Epidermal melanocyte (primary cell): Measurements from ENCODE around the gene ADAMTS16.

Experiments
- DNase-seq: peaks from one replicate; pipeline ENCODE4 v3.0.0; 2011; ENCODE audit warnings: low spot score; ENCODE audit not compliant: insufficient read length

The ADAMTS16 gene

DNA sequence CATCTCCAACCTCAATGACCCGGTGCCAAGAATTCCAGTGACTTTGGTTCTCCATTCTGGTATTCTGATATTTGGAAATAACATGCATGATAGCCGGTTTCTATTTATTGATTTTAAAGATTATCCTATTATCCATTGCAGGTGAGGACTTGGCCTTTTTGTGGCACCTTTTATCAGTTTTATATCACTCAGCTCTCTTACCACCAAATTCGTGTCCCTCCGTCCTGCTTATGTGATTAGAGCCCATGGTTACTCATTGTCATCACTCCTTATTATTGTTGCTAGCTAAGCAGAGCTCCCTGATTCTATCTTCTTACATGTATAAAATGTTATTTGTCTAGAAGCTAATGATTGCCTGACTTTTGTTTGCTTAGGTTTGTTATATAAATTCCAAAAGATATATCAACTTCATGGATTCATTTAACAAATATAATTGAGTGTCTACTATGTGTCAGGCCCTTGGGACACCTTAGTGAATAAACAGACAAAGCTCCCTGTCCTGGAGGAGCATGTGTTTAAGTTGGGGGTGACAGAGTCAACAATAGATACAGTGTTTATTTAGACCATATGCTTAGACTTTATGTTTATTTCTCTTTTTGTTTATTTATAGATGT lies 138.2 kb downstream of the ADAMTS16 start:
- DNase-seq, result no peak

DNA sequence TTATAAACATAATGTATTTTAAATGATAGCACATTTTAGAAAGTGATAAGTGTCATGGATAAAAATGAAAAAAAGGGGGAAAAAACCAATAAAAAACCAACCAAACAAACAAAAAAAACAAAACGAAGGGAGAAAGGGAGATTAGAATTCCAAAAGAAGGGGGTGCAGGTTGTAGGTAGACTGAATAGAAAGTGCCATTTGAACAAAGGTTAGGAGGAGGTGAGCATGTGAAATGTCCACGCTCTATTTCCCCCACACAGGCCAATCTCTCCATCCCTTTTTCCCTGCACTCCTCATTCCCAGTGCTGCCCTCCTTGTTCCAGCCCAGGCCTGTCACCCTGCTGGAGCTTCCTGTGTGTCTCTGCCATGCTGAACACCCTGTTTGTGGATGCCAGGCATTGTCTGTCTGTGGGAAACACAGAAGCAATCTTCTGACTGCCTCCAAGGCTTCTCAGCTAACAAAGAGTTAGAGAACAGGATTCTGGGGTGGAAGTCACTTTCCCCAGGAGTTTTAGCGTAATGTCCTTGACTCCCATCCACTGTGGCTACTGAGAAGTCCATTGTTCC lies 138.8 kb downstream of the ADAMTS16 start:
- no peak for DNase-seq

DNA sequence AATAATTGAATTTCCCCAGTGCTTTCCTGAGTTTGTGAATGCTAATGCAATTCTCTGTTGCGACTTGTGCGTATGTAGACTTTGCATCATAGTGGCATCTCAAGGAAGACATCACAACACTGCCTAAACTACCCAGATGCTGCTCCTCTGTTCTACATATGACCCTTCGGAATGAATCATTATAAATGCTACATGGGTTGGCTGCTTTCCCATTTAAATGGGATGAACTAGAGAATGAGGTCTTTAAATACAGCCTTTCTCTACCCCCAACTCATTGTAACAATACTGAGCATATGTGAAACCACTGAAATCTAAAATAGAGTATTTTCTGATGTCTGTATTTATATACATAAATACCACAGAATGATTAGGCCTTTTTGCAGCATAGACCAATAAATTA lies 145.8 kb downstream of the ADAMTS16 start:
- DNase-seq, result no peak

DNA sequence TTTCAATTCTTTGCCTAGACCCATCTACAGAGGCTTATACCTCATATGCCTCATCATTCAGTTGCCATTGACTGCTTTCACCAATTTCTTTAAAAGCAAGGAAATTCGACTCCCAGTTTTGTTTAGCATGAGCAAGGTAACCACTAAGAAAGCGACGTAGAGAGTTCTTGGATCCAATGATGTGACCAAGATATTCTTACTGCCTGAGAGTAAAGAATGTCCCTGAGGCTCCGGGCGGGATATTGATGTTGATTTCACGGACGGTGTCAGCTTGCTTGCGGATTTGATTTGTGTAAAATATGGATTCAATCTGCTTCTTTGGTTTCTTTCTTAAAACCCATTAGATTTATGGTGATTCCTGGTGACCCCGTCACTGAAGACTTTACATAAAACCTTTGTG lies 147.3 kb downstream of the ADAMTS16 start:
- DNase-seq, result no peak

DNA sequence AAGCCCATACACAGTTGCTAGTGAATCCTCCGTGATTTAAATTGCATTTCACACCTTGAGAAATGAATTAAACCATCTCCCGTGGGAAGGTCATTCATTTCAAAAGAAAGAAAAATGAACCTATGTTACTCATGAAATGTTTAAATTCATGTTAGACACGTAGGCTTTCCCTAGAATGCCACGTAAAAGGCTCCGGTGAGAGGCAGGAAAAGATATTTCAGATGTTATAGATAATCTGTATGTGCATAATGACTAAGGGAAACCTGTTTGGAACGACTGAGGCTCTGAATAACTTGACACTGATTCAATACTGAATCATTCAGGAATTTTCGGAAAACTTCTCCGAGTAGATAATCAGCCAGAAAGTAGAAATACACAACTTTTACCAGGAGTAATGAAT lies 148.1 kb downstream of the ADAMTS16 start:
- no peak for DNase-seq

DNA sequence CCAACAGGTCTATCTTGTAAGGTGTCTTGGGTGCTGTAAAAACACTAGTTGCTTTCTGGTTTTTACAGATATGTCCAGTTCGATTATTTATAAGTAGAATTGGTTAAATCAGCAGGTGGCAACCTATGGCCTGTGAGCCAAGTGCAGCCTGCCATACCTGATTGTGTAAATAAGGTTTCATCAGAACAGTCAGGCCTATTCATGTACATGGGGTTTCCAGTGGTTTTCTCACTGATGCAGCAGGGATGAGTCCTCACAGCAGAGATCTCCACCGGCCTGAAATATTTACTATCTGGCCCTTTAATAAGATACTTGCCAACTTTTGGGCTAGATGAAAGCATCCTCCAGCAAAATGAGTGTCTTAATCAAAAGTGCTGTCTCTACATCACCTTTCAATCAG lies 149.4 kb downstream of the ADAMTS16 start:
- no peak for DNase-seq

DNA sequence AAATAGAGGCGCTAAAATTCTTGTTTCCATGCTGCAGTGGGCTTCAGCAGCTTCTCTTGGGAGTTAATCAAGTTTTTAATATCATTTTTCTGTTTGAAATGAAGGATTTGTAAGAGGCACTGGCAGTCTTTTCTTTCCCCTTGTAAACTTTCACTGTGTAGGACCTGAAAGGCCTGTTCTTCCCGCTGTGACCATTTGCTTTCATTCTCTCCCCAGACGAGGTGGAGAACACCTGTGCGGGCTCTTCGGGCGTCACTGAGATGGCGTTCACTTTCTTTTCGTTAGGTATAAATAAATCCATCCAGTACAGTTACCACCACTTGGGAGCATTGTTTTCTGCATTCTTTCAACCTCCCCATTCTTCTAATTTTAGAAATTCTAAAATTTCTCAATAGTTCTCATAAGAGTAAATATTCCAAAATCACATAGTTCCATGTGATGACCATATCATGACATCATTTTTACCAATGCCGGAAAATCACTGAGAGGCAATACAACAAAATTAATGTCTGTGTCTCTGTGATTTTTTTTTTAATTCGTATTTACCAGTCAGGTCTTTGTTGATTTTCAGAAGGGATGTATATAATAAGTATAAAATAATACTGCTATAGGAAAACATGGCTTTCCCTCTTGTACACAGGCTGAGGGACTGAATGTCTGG lies 150.7 kb downstream of the ADAMTS16 start:
- DNase-seq, result no peak

DNA sequence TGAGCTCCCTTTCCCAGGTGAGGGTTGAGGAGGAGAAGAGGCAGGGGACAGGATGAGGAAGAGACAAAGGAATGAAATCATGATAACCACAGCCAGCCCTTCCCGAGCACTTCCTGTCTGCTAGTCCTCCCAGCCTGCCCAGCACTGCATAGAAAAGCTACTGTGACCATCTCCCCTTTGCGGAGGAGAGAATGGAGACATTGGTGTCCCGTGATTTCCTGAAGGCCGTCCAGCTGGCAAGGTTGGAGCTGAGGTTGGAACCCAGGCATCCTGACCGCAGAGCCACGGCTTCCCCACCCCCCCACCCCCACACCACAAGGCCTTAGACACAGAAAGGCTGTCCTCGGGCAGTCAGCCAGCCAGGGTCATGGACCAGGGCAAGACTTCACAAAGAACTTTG lies 151.2 kb downstream of the ADAMTS16 start:
- DNase-seq, result no peak

DNA sequence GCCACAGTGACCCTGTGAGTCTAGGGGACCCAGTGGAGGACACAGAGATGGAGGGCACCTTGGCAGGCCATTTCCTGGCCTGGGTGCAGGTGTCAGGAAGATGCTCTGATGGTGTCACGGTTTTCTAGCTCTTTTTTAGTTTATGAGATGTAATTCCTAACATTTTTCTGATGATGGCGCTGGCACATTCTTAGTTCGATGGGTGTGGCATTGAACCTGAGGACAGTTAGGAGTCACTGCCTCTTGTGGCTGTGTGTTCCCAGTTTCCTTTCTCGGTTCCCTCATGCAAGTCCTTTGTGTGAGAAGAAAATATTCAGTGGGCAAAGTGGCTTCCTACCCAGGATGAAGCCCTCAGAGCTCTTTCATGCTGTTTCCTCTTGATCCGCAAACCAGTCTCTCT lies 152.9 kb downstream of the ADAMTS16 start:
- DNase-seq, result no peak

DNA sequence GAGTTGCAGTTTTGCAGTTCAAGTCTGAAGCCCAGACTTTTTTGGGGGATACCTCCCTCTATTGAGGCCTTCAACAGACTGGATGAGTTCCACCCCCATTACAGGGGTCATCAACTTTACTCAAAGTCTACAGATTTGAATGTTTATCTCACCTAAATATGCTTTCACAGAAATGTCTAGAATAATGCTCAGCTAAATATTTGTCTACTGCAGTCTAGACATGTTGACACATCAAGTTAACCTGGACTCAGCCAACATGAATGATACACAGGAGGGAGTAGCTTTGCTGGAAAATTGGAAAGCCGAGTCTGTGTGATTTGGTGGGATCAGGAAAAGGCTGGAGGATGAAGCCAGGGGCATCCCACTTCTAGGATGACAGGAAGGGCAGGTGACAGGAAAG lies 154.3 kb downstream of the ADAMTS16 start:
- no peak for DNase-seq

DNA sequence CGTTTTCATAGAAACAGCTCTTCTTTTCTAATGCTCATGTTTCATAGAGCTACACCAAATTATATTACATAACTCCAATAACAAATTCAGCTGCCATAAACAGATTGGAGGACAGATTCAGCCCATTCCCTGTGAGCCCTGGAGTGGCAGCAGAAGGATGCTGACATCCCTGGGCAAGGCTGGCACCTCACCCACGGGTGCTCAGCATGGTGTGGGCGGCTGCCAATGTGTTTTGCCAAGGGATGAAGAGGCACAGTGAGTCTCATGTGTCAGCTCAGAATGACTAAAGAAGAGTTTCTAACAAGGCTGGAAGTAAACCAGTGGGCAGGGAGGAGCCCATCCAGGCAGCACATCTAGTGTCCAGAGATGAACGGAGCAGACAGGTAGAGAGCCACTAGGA lies 155.2 kb downstream of the ADAMTS16 start:
- no peak for DNase-seq

DNA sequence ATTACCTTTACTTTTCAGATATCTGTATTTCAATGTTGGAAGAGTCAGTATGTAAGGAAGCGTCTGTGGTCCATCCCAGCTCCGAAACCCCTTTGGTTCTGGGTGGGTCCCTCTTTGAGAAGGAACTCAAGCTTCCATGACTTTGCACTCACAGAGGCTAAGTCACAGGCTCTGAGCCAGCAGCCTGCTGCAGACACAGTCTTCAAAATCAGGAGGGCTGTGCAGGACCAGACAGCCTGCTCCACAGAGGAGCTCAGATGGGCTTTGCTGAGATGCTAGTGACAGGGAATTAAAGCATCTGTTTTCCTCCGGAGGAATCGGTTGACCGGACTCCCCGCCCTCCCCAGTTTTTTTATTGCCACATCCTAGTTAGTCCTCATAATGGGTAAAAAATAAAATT lies 155.9 kb downstream of the ADAMTS16 start:
- no peak for DNase-seq

DNA sequence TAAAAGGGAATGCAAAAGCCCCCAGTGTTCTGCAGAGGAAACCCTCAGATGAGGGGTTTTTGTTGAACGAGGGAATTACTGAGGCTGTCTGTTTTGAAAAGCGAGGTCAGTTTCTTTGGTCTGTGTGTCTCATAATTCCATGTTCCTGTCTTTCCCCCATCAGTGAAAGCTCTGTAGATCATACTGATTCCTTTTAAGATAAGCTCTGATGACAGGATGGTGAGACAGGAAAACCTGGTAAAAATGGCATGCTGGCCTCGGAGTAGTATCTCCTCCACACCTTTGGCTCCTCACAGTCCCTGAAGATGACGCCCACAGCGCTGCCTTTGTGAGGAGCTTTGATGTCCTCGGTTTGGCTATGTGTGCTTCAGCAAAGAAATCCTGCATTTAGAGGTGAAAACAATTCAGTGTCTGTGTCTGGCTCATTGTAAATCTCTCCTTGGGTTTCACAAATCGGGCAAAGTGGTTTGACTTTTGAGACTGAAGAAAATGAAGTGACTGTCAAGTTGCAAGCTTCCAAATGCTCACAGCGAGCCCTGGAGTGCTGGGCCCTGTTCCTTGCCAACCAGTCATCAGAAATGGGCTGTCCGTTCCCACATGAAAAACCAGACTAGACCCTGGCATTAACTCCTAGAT lies 157.4 kb downstream of the ADAMTS16 start:
- no peak for DNase-seq

DNA sequence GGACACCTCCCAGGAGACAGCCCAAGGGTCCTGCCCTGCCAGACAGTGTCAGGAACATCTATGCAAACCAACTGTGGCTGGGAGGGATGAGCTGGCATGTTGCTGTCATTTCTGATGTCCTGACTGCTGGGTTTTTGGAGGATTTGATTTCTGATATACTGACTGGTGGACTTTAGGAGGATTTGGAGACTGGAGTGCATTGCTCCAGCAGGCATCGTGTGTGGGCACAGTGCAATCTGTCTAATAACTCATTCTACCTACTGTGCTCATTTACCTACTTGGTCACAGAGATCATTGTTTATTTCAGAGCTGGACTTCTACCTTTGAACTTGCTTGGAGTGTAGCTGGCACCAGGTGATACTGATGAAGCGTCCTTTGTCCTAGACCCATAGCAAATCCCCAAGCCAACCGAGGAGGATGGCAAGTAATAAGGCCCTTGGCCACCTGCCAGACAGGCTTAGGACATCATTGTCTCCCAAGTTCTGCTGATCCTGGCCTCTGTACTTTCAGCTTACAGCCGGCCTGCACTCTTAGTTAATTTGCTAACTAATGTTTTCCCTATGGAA lies 158.0 kb downstream of the ADAMTS16 start:
- DNase-seq, result no peak

DNA sequence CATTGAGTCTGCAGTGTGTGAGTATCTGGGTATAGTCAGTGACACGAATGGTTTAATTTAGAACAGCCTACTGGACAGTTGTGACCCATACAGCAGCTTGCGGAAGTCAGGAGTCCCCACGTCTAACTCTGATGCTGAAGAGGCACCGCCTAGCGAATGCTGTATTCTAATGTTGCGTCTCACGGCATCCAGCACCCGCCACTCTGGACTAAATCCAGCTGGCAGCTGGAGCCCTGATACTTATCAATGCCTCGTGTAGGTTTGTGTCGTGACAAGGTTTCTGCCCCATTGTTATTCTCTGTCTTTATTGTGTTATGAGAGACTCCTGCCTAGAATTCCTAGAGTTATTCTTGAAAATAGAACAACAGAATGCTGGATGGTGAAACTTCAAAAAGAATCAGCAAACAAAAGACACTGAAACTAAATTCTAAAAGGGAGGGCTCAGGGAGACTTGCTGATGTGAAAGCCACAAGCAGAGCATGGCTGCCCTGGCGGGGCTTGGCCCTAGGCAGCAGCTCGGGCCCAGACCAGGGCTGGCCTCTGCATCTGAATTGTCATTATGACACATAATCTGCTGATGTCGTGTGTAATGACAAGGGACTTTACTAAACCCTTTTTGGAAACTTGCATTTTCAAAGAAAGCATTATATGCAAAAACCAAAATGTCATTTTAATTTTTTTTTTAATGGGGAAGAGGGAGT lies 158.9 kb downstream of the ADAMTS16 start:
- DNase-seq, result no peak

DNA sequence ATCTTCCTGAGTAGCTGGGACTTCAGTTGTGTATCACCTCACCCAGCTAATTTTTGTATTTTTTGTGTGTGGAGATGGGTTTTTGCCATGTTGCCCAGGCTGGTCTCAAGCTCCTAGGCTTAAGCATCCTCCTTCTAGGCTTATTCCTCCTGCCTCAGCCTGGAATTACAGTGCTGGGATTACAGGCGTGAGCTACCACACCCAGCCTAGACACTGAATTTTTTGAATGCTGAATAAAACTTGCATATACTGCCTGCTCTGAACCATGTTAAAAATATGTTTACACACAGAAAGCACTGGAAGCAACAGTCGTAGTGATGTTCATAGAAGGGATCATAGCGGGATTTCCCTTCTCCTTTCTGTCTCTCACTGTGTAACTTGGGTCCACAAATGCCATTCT lies 161.0 kb downstream of the ADAMTS16 start:
- no peak for DNase-seq

DNA sequence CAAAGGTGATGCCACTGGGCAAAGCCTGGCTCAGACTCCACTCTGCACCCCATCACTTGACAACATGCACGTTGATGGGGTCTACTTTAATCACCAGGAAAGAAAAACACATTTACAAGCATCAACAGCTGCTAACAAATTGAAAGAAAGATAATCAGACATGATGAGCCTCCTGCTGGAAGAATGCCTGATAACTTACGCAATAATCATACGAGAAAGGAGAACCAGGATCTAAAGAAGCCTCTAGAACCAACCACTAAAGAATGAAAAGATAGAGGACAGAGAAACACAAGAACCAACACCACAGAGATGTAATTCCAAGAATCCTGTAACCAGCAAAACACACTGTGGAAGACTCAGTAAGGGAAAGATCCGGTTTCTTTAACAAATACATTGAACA lies 162.1 kb downstream of the ADAMTS16 start:
- no peak for DNase-seq

DNA sequence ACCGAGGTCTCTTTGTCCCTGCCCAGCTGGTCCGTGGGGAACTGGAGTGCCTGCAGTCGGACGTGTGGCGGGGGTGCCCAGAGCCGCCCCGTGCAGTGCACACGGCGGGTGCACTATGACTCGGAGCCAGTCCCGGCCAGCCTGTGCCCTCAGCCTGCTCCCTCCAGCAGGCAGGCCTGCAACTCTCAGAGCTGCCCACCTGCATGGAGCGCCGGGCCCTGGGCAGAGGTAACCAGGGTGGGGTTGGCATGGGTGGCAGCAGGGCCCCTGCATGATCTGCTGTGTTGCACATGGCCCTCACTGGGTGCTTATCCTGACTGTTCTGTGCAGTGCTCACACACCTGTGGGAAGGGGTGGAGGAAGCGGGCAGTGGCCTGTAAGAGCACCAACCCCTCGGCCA lies 163.1 kb downstream of the ADAMTS16 start:
- no peak for DNase-seq

DNA sequence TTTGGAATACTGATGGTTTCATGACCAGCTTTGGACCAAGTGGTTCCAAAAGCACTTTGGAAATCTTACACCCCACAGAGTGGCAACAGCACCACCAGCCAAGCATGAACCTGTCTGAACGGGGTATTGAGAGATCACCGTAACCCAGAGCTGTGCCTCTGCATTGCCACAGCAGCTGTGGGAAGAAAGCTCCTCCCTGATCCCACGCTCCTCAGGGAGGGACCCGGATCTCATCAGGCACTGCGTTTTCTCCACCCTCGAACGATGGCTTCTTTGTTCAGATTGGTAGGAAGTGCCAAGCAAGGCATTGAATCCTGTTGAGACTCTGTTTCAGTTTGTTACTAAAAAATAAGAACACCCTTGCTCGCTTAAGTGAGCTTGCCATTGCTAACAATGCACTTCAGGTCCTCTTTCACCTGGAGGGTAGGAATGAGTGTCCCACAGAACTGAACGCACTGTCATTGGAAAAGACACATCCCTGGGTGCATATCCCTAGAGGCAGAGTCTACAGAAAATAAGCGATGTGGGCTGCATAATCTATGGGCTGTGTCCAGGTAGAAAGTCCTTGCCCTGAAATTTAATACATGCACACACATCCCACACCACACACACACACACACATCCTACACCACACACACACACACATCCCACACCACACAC lies 164.4 kb downstream of the ADAMTS16 start:
- no peak for DNase-seq

DNA sequence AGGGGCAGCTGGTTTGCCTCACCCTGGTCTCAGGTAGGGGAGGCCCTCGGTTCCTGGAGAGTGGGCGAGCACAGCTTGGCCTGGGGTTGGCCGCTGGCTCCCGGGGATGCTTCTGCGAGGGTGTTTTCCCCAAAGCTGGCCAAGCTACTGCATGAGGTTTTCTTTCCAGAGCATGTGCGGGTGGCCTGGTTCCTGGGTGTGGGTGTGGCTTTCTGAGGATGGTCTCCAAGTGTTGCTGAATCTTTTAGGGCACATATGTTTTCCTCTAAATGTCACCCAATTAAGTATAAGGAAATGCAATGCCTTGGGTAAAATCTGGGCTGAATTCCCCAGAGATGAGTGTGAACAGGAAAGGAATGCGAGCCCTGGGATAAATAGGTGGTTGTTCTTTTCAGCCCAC lies 166.6 kb downstream of the ADAMTS16 start:
- DNase-seq, result no peak

DNA sequence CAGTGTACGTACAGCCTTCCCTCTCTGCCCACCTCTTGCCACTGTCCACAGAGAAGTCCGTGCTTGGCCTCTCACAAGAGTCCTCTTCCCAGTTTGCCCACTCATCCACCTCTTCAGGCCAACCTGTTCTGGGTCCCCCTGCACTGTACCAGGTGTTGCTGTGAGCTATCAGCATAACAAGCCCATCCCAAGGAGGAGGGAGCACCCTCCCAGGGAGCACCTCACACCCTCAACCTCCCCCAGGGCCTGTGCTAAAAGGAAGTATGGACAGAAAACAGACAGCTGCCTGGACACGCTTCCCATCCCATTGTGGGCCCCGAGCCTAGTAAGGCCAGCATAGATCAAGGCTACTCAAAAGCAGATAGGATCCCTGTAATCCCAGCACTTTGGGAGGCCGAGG lies 168.2 kb downstream of the ADAMTS16 start:
- DNase-seq, result no peak
